NCI-H69 (cell line): Measurements from ENCODE around the gene RIT2.

Experiments
- DNase-seq: peaks from one replicate; lab custom pipeline; 2025; lab: John Stamatoyannopoulos, UW

The RIT2 gene

GRCh38 chr18:42929181-42929580 lies 186.3 kb downstream of the RIT2 start:
- no peak for DNase-seq

- DNase-seq: no peak
Observed at GRCh38 chr18:42925036-42925435, 190.4 kb downstream of the RIT2 start.

GRCh38 chr18:42922363-42922762 lies 193.1 kb downstream of the RIT2 start:
- no peak for DNase-seq

- no peak for DNase-seq
Observed at GRCh38 chr18:42921226-42921737, 194.2 kb downstream of the RIT2 start.

GRCh38 chr18:42920621-42921020 lies 194.9 kb downstream of the RIT2 start:
- DNase-seq: no peak

GRCh38 chr18:42915299-42915698 lies 200.2 kb downstream of the RIT2 start:
- peak; percentile 96 for DNase-seq

- DNase-seq: peak; percentile 89
Observed at GRCh38 chr18:42914476-42914875, 201.0 kb downstream of the RIT2 start.

GRCh38 chr18:42909095-42909494 lies 206.4 kb downstream of the RIT2 start:
- DNase-seq: no peak

GRCh38 chr18:42906761-42907160 lies 208.7 kb downstream of the RIT2 start:
- DNase-seq: no peak

GRCh38 chr18:42901161-42901560 lies 214.3 kb downstream of the RIT2 start:
- DNase-seq: no peak

- DNase-seq: peak; percentile 89
Observed at GRCh38 chr18:42893977-42894376, 221.5 kb downstream of the RIT2 start.

GRCh38 chr18:42892181-42892580 lies 223.3 kb downstream of the RIT2 start:
- DNase-seq: no peak

- peak; percentile 91 for DNase-seq
Observed at GRCh38 chr18:42891705-42892104, 223.8 kb downstream of the RIT2 start.

- peak; percentile 97 for DNase-seq
Observed at GRCh38 chr18:42883169-42883568, 232.3 kb downstream of the RIT2 start.

- peak; percentile 41 for DNase-seq
Observed at GRCh38 chr18:42882122-42882521, 233.4 kb downstream of the RIT2 start.

- no peak for DNase-seq
Observed at GRCh38 chr18:42872838-42873237, 242.6 kb downstream of the RIT2 start.

- DNase-seq: no peak
Observed at GRCh38 chr18:42864876-42865275, 250.6 kb downstream of the RIT2 start.

- no peak for DNase-seq
Observed at GRCh38 chr18:42861271-42861670, 254.2 kb downstream of the RIT2 start.

- no peak for DNase-seq
Observed at GRCh38 chr18:42860548-42860947, 254.9 kb downstream of the RIT2 start.

GRCh38 chr18:42860011-42860410 lies 255.5 kb downstream of the RIT2 start:
- no peak for DNase-seq

- no peak for DNase-seq
Observed at GRCh38 chr18:42854558-42854957, 260.9 kb downstream of the RIT2 start.

- DNase-seq: peak; percentile 99
Observed at GRCh38 chr18:42850174-42851083, 265.1 kb downstream of the RIT2 start.

- DNase-seq: no peak
Observed at GRCh38 chr18:42839408-42839807, 276.1 kb downstream of the RIT2 start.
